ENCODE data around the gene EPRS1. TPM values are rescaled to one million over a fixed set of nuclear protein-coding genes. Genes with fewer than 3 reads are reported as not detected.

The EPRS1 gene
- total and polyA plus RNA-seq, 2 of the 4 experiments (the other 2 are of a cell fraction), result 48.0 to 159 TPM

- H3K9ac ChIP-seq (ENCODE audit: low read depth, low read length), result no peak overlapping the region
- H3K23ac ChIP-seq (ENCODE audit: low read depth, low read length), result no peak overlapping the region
- H2BK5ac ChIP-seq (ENCODE audit: low read depth, low read length, poor library complexity, severe bottlenecking), result no peak overlapping the region
- no peaks in the 10 kb centered on the region for H3K9me3 ChIP-seq (ENCODE audit: control insufficient read depth, insufficient read depth, low read length)
- H3K36me3 ChIP-seq (ENCODE audit: control insufficient read depth, insufficient read depth, low read length), result peaks cover 12% of the 10 kb centered on the region
- ChIA-PET CTCF (no interaction called here), POLR2A (ENCODE audit: unreplicated experiment) (no interaction called here)
- H4K20me1 ChIP-seq (ENCODE audit: insufficient read depth, low read length), result no peaks in the 10 kb centered on the region
- H2BK20ac ChIP-seq (ENCODE audit: low read depth, low read length), result no peak overlapping the region
- dilution Hi-C loops (cut with HindIII; ENCODE audit: low sequenced_read_pairs, unreplicated experiment), result no loop called here
- no peak overlapping the region for H3K18ac ChIP-seq (ENCODE audit: low read depth, low read length)
- H2AK9ac ChIP-seq (replicated peaks; ENCODE audit: low read depth, low read length, poor library complexity), result no peak overlapping the region
- no peak overlapping the region for H2AK5ac ChIP-seq (ENCODE audit: low read depth, low read length)
- H3K14ac ChIP-seq (replicated peaks; ENCODE audit: low read depth, low read length), result no peak overlapping the region
- H2AFZ ChIP-seq (replicated peaks; ENCODE audit: low read length, poor library complexity), result no peak overlapping the region
- no peak overlapping the region for H3K4ac ChIP-seq (ENCODE audit: low read depth, low read length)
- TF ChIP-seq FOS (IDR thresholded peaks at IDR 0.05; ENCODE audit: low read depth, low read length) (peak; percentile 86), SMC3 (IDR thresholded peaks at IDR 0.05; ENCODE audit: low read depth, low read length) (no peak), CEBPB (IDR thresholded peaks at IDR 0.05; ENCODE audit: low read depth, low read length) (peak; percentile 70; the same call in 1 of the 2 replicates)
- in situ Hi-C loops (cut with MboI; ENCODE audit: low sequenced_read_pairs), result no loop called here
- H3K4me2 ChIP-seq (ENCODE audit: low read depth, low read length), result no peak overlapping the region
- no peak overlapping the region for H4K8ac ChIP-seq (ENCODE audit: low read depth in 2 of 2, low read length in 2 of 2)
- H2BK120ac ChIP-seq (ENCODE audit: low read depth, low read length), result no peak overlapping the region
- H3K79me1 ChIP-seq (ENCODE audit: low read depth in 1 of 2, low read length in 2 of 2), result no peaks in the 10 kb centered on the region
- WGBS, 2 experiments (ENCODE audit: extremely low coverage in 2 of 2, insufficient read length in 1 of 2), result no CpG with 5 or more reads among the region's 3 CpGs
- no peak overlapping the region for H4K91ac ChIP-seq (ENCODE audit: insufficient read depth, low read depth, low read length)
- H3K9me1 ChIP-seq (ENCODE audit: insufficient read depth, low read length), result no peaks in the 10 kb centered on the region
- no peaks in the 10 kb centered on the region for H3K27me3 ChIP-seq (ENCODE audit: control insufficient read depth, insufficient read depth, low read length)
- no peak overlapping the region for H3K56ac ChIP-seq (ENCODE audit: extremely low read depth, insufficient read depth, low read length)
- H2BK15ac ChIP-seq (ENCODE audit: low read depth, low read length), result no peak overlapping the region
- intact Hi-C loops (cut with micrococcal nuclease), result loop anchor here (2.0 kb wide), 1 partner anchor 21 kb away; the partner anchor contains the start of gene EPRS1
- ATAC-seq (ENCODE audit: low read depth) (no peak), DNase-seq (peak; percentile 66)
- H3K4me3 ChIP-seq (ENCODE audit: insufficient read depth, low read depth, low read length), result no peak overlapping the region
- no peak overlapping the region for H4K5ac ChIP-seq (ENCODE audit: low read depth, low read length)
- no peak overlapping the region for H3K27ac ChIP-seq (ENCODE audit: insufficient read depth, low read length)
- H3K4me1 ChIP-seq (ENCODE audit: control insufficient read depth, insufficient read depth, low read length), result peaks cover 3% of the 10 kb centered on the region; the same call in 1 of the 2 replicates
- BruUV-seq (replicated peaks), result no TSS peak
Measured at GRCh38 chr1:220067269-220068204, 21.2 kb upstream of the EPRS1 start.
